Measurements from ENCODE around the gene PRRG2. TPM values are rescaled to one million over a fixed set of nuclear protein-coding genes. Genes with fewer than 3 reads are reported as not detected.

PRRG2 gene
- total and polyA plus RNA-seq, 2 donors: 2.2 to 5.5 TPM

DNA sequence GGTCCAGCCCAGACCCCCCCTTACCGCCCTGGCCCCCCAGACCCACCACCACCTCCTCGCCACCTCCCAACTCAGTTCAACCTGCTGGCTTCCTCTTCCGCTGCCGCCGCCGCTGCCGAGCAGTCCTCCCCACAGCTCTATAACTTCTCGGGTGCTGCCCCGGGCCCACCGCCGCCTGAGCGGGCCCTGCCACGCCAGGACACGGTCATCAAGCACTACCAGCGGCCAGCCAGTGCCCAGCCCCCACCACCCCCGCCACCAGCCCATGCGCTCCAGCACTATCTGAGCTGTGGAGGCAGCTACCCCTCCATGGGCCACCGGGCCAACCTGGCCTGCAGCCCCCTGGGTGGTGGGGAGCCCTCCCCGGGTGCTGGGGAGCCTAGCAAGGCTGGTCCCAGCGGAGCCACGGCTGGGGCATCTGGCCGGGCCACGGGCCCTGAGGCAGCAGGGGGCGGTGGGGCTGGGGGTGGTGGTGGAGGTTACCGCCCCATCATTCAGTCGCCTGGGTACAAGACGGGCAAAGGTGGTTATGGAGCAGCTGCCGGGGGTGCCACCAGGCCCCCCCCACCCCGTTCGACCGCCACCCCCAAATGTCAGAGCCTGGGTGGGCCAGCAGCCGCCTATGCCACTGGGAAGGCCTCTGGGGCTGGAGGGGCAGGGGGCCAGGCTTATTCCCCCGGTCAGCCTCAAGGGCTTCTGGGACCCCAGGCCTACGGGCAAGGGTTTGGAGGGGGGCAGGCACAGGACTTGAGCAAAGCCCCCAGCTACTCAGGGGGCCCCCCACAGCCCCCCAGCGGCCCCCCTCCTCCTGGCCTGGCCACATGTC is 14.1 kb downstream of the PRRG2 start:
- peaks cover 16 to 29% of the 10 kb centered on the region in 2 donors for H3K4me1 ChIP-seq (ENCODE audit: control insufficient read depth in 2 of 2, insufficient read depth in 2 of 2, low read length in 2 of 2)
- H3K9me3 ChIP-seq (ENCODE audit: control insufficient read depth in 2 of 2, insufficient read depth in 1 of 2, low read length in 1 of 2): peaks cover 0 to 5% of the 10 kb centered on the region in 2 donors
- H3K36me3 ChIP-seq (ENCODE audit: control insufficient read depth in 2 of 2, insufficient read depth in 2 of 2, low read length in 1 of 2): peaks cover 59 to 61% of the 10 kb centered on the region in 2 donors
- H3K27ac ChIP-seq (ENCODE audit: low read depth in 1 of 2, low read length in 1 of 2): no peak overlapping the region
- no peak overlapping the region for H3K4me3 ChIP-seq (ENCODE audit: low read length in 2 of 2)
- WGBS: 98% methylated on average over 35 of the region's 35 CpGs
- H3K27me3 ChIP-seq (ENCODE audit: control insufficient read depth in 2 of 2, insufficient read depth in 1 of 2, low read length in 1 of 2): no peaks in the 10 kb centered on the region
- no peak for DNase-seq (ENCODE audit: low read depth in 6 of 9, low spot score in 9 of 9)

GRCh38 chr19:49595819-49596404 is 14.8 kb downstream of the PRRG2 start:
- WGBS: 98% methylated on average over 32 of the region's 32 CpGs
- H3K4me3 ChIP-seq (ENCODE audit: low read length in 2 of 2): no peak overlapping the region
- no peaks in the 10 kb centered on the region for H3K9me3 ChIP-seq (ENCODE audit: control insufficient read depth in 2 of 2, insufficient read depth in 1 of 2, low read length in 1 of 2)
- H3K4me1 ChIP-seq (ENCODE audit: control insufficient read depth in 2 of 2, insufficient read depth in 2 of 2, low read length in 2 of 2): peaks cover 16 to 23% of the 10 kb centered on the region in 2 donors
- no peak overlapping the region for H3K27ac ChIP-seq (ENCODE audit: low read depth in 1 of 2, low read length in 1 of 2)
- DNase-seq (ENCODE audit: low read depth in 6 of 9, low spot score in 9 of 9): no peak
- no peaks in the 10 kb centered on the region for H3K27me3 ChIP-seq (ENCODE audit: control insufficient read depth in 2 of 2, insufficient read depth in 1 of 2, low read length in 1 of 2)
- peaks cover 66 to 68% of the 10 kb centered on the region in 2 donors for H3K36me3 ChIP-seq (ENCODE audit: control insufficient read depth in 2 of 2, insufficient read depth in 2 of 2, low read length in 1 of 2)

- DNase-seq (ENCODE audit: low read depth in 6 of 9, low spot score in 9 of 9): no peak
- Histone ChIP-seq H3K4me1 (ENCODE audit: control insufficient read depth in 2 of 2, insufficient read depth in 2 of 2, low read length in 2 of 2) (peaks cover 16 to 23% of the 10 kb centered on the region in 2 donors), H3K27ac (ENCODE audit: low read depth in 1 of 2, low read length in 1 of 2) (no peak overlapping the region), H3K4me3 (ENCODE audit: low read length in 2 of 2) (no peak overlapping the region), H3K36me3 (ENCODE audit: control insufficient read depth in 2 of 2, insufficient read depth in 2 of 2, low read length in 1 of 2) (peaks cover 71 to 72% of the 10 kb centered on the region in 2 donors), H3K27me3 (ENCODE audit: control insufficient read depth in 2 of 2, insufficient read depth in 1 of 2, low read length in 1 of 2) (no peaks in the 10 kb centered on the region), H3K9me3 (ENCODE audit: control insufficient read depth in 2 of 2, insufficient read depth in 1 of 2, low read length in 1 of 2) (no peaks in the 10 kb centered on the region)
- 95% methylated on average over 15 of the region's 15 CpGs for WGBS
These were observed 15.3 kb downstream of the PRRG2 start for GRCh38 chr19:49596407-49596806.

GRCh38 chr19:49596954-49597702 is 16.0 kb downstream of the PRRG2 start:
- H3K27me3 ChIP-seq (ENCODE audit: control insufficient read depth in 2 of 2, insufficient read depth in 1 of 2, low read length in 1 of 2): no peaks in the 10 kb centered on the region
- no peak overlapping the region for H3K27ac ChIP-seq (ENCODE audit: low read depth in 1 of 2, low read length in 1 of 2)
- no peak overlapping the region for H3K4me3 ChIP-seq (ENCODE audit: low read length in 2 of 2)
- peaks cover 15 to 21% of the 10 kb centered on the region in 2 donors for H3K4me1 ChIP-seq (ENCODE audit: control insufficient read depth in 2 of 2, insufficient read depth in 2 of 2, low read length in 2 of 2)
- H3K9me3 ChIP-seq (ENCODE audit: control insufficient read depth in 2 of 2, insufficient read depth in 1 of 2, low read length in 1 of 2): peaks cover 0 to 1% of the 10 kb centered on the region in 2 donors
- WGBS: 98% methylated on average over 65 of the region's 65 CpGs
- H3K36me3 ChIP-seq (ENCODE audit: control insufficient read depth in 2 of 2, insufficient read depth in 2 of 2, low read length in 1 of 2): peaks cover 77 to 78% of the 10 kb centered on the region in 2 donors
- DNase-seq (ENCODE audit: low read depth in 6 of 9, low spot score in 9 of 9): no peak

- Histone ChIP-seq H3K4me3 (ENCODE audit: low read length in 2 of 2) (no peak overlapping the region), H3K27me3 (ENCODE audit: control insufficient read depth in 2 of 2, insufficient read depth in 1 of 2, low read length in 1 of 2) (no peaks in the 10 kb centered on the region), H3K9me3 (ENCODE audit: control insufficient read depth in 2 of 2, insufficient read depth in 1 of 2, low read length in 1 of 2) (peaks cover 0 to 1% of the 10 kb centered on the region in 2 donors), H3K36me3 (ENCODE audit: control insufficient read depth in 2 of 2, insufficient read depth in 2 of 2, low read length in 1 of 2) (peaks cover 81 to 83% of the 10 kb centered on the region in 2 donors), H3K27ac (ENCODE audit: low read depth in 1 of 2, low read length in 1 of 2) (no peak overlapping the region), H3K4me1 (ENCODE audit: control insufficient read depth in 2 of 2, insufficient read depth in 2 of 2, low read length in 2 of 2) (peaks cover 10 to 16% of the 10 kb centered on the region in 2 donors)
- 98% methylated on average over 29 of the region's 29 CpGs for WGBS
- no peak for DNase-seq (ENCODE audit: low read depth in 6 of 9, low spot score in 9 of 9)
These were observed 16.5 kb downstream of the PRRG2 start for GRCh38 chr19:49597703-49597974.

GRCh38 chr19:49599378-49600295 is 18.5 kb downstream of the PRRG2 start:
- peaks cover 82 to 91% of the 10 kb centered on the region in 2 donors for H3K36me3 ChIP-seq (ENCODE audit: control insufficient read depth in 2 of 2, insufficient read depth in 2 of 2, low read length in 1 of 2)
- H3K4me3 ChIP-seq (ENCODE audit: low read length in 2 of 2): no peak overlapping the region
- WGBS: 97% methylated on average over 26 of the region's 26 CpGs
- H3K9me3 ChIP-seq (ENCODE audit: control insufficient read depth in 2 of 2, insufficient read depth in 1 of 2, low read length in 1 of 2): peaks cover 0 to 1% of the 10 kb centered on the region in 2 donors
- H3K27me3 ChIP-seq (ENCODE audit: control insufficient read depth in 2 of 2, insufficient read depth in 1 of 2, low read length in 1 of 2): no peaks in the 10 kb centered on the region
- H3K27ac ChIP-seq (ENCODE audit: low read depth in 1 of 2, low read length in 1 of 2): no peak overlapping the region
- H3K4me1 ChIP-seq (ENCODE audit: control insufficient read depth in 2 of 2, insufficient read depth in 2 of 2, low read length in 2 of 2): no peaks in the 10 kb centered on the region
- no peak for DNase-seq (ENCODE audit: low read depth in 6 of 9, low spot score in 9 of 9)

DNA sequence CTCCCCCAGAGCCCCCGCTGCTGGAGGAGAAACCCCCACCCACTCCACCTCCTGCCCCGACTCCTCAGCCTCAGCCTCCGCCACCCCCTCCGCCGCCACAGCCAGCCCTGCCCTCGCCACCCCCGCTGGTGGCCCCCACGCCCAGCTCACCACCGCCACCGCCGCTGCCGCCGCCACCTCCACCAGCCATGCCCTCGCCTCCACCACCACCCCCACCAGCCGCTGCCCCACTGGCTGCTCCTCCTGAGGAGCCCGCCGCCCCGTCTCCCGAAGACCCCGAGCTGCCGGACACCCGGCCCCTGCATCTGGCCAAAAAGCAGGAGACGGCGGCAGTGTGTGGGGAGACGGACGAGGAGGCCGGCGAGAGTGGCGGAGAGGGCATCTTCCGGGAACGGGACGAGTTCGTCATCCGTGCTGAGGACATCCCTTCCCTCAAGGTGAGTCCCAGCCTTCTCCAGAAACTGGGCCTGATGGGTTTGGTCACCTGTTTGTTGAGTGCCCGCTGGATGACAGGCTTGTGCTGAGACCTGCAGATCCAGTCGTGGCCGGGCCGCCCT is 20.4 kb downstream of the PRRG2 start:
- no peak for DNase-seq (ENCODE audit: low read depth in 6 of 9, low spot score in 9 of 9)
- H3K27me3 ChIP-seq (ENCODE audit: control insufficient read depth in 2 of 2, insufficient read depth in 1 of 2, low read length in 1 of 2): no peaks in the 10 kb centered on the region
- H3K36me3 ChIP-seq (ENCODE audit: control insufficient read depth in 2 of 2, insufficient read depth in 2 of 2, low read length in 1 of 2): peaks cover 75 to 85% of the 10 kb centered on the region in 2 donors
- H3K4me3 ChIP-seq (ENCODE audit: low read length in 2 of 2): no peak overlapping the region
- H3K4me1 ChIP-seq (ENCODE audit: control insufficient read depth in 2 of 2, insufficient read depth in 2 of 2, low read length in 2 of 2): no peaks in the 10 kb centered on the region
- H3K27ac ChIP-seq (ENCODE audit: low read depth in 1 of 2, low read length in 1 of 2): no peak overlapping the region
- H3K9me3 ChIP-seq (ENCODE audit: control insufficient read depth in 2 of 2, insufficient read depth in 1 of 2, low read length in 1 of 2): peaks cover 0 to 1% of the 10 kb centered on the region in 2 donors
- WGBS: 98% methylated on average over 38 of the region's 38 CpGs

DNA sequence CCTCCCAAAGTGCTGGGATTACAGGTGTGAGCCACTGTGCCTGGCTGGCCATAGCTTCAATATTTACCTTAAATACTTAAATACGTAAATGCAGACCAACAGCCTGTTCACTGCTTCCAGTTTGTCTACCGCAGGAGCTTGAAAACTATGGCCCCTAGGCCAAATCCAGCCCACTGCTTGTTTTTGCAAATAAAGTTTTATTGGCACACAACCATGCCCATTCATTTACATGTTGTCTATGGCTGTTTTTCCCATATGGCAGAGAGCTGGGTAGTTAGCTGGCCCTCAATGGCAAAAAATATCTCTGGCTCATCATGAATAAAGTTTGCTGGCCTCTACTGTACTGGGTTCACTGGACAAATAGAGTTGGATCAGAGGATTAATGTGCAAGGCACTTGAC is 21.7 kb downstream of the PRRG2 start:
- 98% methylated on average over 2 of the region's 2 CpGs for WGBS
- H3K4me3 ChIP-seq (ENCODE audit: low read length in 2 of 2): no peak overlapping the region
- no peak for DNase-seq (ENCODE audit: low read depth in 6 of 9, low spot score in 9 of 9)
- H3K27me3 ChIP-seq (ENCODE audit: control insufficient read depth in 2 of 2, insufficient read depth in 1 of 2, low read length in 1 of 2): no peaks in the 10 kb centered on the region
- no peak overlapping the region for H3K27ac ChIP-seq (ENCODE audit: low read depth in 1 of 2, low read length in 1 of 2)
- no peaks in the 10 kb centered on the region for H3K4me1 ChIP-seq (ENCODE audit: control insufficient read depth in 2 of 2, insufficient read depth in 2 of 2, low read length in 2 of 2)
- H3K36me3 ChIP-seq (ENCODE audit: control insufficient read depth in 2 of 2, insufficient read depth in 2 of 2, low read length in 1 of 2): peaks cover 76 to 77% of the 10 kb centered on the region in 2 donors
- H3K9me3 ChIP-seq (ENCODE audit: control insufficient read depth in 2 of 2, insufficient read depth in 1 of 2, low read length in 1 of 2): peaks cover 0 to 1% of the 10 kb centered on the region in 2 donors
